HG03432 (cell line): ENCODE results near the gene BRIP1.

Experiments
- ATAC-seq: cut with Tn5 transposase; IDR thresholded peaks from one replicate; pipeline ENCODE4 v1.9.1; 2021; ENCODE audit warnings: mild to moderate bottlenecking, moderate library complexity; ENCODE audit not compliant: unreplicated experiment

The BRIP1 gene

DNA sequence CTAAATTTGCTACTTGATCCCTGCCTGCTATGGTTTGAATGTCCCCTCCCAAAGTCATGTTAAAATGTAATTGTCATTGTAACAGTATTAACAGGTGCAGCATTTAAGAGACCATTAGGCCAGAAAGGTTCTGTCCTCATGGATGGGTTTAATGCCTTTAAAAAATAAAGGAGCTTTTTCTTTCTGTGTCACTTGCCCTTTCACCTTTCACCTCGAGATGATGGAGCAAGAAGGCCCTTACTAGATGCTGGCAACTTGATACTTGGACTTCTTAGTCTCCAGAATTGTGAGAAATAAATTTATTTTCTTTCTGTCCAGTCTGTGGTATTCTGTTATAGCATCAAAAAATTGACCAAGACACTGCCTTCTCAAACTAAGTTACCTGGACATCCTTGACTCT, 98.5 kb downstream of the BRIP1 start:
- no peak for ATAC-seq

DNA sequence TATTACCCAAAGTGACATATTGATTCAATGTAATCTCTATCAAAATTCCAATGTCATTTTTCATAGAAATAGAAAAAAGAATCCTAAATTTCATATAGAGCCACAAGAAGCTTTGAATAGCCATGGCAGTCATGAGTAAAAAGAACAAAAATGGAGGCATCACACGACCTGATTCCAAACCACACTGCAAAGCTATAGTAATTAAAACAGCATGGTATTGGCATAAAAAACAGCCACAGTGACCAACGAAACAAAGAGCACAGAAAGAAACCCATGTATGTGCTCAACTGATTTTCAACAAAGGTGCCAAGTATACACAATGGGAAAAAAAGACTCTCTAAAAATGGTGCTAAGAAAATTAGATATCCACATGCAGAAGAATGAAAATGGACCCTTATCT, 101.5 kb downstream of the BRIP1 start:
- no peak for ATAC-seq

DNA sequence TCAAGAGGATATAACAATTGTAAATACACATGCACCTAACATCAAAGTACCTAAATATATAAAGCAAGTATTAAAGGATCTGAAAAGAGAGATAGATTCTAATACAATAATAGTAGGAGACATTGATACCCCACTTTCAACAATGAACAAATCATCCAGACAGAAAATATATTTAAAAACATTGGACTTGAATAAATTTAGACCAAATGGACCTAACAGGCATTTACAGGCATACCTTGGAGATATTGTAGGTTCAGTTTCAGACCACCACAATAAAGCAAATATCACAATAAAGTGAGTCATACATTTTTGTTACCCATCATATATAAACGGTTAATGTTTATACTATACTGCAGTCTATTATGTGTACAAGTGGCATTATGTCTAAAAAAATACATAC, 104.0 kb downstream of the BRIP1 start:
- ATAC-seq: no peak

DNA sequence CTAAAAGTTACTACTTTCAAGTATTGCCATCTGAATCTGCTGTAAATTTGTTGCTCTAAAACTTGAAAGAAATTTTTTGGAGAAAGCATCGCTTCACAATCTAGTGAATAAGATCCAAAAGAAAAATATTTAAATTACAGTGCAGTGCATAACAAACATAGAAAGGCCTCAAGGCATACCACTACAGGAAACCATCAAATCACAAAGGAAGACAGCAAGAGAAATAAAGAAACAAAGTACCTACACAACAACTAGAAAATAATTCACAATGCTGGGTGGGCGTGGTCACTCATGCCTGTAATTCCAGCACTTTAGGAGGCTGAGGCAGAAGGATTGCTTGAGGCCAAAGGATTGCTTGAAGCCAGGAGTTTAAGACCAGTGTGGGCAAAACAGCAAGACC, 104.9 kb downstream of the BRIP1 start:
- ATAC-seq: no peak

DNA sequence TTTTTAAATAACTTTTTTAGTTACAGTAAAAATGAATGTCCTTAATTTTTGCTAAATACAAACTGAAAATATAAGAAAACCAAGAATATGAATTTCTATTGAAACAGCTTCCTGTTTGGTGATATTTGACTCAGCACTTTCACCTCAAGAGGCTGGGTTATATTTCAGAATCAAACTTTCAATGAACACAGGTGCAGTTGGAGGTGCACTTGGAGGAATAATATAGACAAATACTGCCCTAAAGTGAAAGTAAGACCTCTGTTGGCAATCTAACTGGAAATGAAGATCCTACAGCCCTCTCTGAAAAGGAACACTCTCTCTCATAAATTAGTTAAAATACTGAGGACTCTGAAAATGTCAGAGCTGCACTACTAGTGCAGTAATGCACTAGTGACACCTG, 106.2 kb downstream of the BRIP1 start:
- peak; percentile 72 for ATAC-seq

DNA sequence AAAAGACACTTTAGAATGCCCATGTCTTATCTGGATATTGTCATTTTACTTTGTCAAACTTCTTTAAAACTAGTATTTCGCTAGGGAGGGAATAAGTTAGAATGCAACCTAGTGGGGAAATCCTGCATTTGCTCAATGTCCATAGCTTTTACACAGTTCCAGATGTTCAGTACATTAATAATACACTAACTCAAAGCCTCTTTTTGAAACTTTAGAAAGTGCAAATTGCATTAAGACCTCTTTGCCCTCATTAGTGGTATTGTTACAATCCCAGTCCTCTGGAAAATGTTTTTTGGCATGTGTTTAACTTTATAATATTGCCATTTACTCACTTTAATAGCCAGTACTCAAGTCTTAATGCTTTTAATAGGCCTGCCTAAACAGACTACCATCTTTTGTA, 106.8 kb downstream of the BRIP1 start:
- ATAC-seq: no peak

DNA sequence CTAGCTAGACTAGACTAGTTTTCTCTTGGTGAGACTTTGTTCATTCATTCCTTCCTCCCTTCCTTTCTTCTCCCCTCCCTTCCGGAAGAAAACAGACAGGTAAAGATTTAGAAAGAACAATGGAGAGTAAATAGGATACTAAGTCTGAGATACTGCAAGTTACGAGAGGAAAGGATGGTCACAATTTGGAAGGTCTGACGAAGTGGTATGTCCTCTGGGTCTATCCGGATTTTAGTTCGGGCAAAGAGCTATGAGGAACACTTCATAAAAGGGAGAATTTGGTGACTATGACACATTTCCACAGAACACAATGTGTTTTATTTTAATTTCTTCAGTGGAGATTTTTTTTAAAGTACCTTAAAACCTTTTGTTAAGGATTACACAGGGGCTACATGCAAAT, 107.7 kb downstream of the BRIP1 start:
- ATAC-seq: no peak

DNA sequence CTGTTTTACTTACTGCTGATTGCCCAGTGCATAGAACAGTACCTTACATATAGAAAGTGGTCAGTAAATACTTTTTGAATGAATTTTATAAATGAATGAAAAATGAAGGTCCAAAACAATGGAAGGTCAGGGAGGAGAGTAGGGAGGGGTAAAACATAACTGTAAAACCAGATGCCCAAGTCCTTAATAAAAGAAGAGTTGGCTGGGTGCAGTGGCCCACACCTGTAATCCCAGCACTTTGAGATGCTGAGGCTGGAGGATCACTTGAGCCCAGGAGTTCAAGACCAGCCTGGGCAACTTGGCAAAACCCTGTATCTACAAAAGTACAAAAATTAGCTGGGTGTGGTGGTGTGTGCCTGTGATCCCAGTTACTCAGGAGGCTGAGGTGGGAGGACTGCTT, 108.2 kb downstream of the BRIP1 start:
- ATAC-seq: no peak

DNA sequence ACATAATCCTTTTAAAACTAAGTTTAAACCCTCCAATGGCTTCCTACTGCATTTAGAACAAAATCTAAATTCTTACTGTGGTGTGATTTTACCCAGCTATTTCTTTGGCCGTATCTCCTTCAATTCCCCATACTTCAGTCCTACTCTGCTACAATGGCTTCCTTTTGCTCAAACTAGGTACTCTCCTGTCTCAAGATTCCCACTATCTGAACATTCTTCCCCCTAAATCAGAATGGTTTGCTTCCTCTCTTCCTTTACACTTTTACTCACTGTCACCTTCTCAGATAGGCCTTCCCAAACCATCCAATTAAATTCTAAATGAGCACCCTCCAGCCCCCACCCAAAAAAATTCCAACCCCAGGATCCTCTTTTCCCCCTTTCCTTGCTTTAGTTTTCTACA, 109.2 kb downstream of the BRIP1 start:
- no peak for ATAC-seq

DNA sequence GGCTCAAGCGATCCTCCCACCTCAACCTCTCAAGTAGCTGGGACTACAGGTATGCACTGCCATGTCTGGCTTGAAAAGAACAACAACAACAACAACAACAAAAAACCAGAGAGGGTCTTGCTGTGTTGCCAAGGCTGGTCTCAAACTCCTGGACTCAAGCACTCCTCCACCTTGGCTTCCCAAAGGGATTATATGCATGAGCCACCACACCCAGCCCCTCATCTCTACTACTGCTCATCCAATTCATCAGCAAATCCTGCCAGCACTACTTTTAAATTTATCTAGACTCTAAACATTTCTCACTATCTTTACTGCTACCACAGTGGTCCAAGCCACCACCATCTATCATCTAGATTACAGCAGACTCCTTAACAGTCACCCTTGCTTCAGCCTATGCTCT, 109.6 kb downstream of the BRIP1 start:
- ATAC-seq: no peak

DNA sequence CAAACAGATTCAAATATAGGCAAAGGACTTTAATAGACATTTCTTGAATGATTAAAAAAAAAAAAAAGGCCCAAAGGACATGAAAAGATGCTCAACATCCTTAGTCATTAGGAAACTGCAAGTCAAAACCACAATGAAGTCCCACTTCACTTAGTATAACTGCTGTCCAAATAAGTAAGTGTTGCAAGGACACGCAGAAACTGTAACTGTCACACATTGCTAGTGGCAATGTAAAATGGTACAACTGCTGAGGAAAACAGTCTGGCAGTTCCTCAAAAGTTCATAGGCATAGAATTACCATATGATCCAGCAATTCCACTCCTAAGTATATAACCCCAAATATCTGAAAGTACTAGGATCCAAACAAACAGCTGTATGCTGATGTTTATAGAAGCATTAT, 112.7 kb downstream of the BRIP1 start:
- ATAC-seq: peak; percentile 96

DNA sequence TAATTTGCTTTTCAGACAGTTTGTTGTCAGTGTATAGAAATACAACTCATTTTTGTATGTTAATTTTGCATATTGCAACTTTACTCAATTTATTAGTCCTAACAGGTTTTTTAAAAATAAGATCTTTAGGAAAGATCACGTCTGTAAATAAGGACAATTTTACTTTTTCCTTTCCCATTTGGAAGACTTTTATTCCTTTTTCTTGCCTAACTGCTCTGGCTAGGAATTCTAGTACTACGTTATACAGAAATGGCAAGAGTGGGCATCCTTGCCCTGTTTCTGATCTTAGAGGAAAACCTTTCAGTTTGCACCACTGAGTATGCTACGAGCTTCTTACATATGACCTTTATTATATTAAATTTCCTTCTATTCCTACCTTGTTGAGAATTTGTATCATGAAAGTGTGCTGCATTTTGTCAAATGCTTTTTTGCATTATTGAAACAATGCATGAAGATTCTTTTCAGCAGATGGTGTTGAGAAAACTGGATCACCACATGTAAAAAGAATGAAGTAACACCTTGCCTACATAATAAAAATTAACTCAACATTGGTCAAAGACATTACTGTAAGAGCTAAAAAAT, 113.4 kb downstream of the BRIP1 start:
- ATAC-seq: no peak

DNA sequence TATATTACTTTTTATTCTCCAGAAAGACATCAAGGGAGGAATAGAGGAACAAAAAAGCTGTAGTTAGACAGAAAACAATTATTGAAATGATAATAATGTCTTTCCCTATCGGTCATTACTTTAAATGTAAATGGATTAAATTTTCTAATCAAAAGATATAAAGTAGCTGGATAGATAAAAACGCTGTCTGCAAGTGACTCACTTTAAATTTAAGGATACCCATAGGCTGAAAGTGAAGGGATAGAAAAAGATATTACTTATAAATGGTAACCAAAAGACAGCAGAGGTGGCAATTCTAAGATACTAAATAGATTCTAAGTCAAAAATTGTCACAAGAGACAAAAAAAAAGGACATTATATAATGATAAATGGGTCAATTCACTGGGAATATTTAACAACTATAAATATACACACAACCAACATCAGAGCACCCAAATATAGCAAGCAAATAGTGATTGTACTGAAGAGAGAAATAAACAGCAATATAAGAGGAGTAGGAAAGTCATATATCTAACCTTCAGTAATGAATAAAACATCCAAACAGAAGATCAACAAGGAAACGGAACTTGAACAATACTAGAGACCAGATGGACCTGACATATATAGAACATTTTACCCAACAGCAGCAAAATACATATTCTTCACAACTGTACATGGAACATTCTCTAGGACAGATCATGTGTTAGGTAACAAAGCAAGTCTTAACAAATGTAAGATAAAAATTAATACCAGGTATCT, 116.9 kb downstream of the BRIP1 start:
- ATAC-seq: no peak

DNA sequence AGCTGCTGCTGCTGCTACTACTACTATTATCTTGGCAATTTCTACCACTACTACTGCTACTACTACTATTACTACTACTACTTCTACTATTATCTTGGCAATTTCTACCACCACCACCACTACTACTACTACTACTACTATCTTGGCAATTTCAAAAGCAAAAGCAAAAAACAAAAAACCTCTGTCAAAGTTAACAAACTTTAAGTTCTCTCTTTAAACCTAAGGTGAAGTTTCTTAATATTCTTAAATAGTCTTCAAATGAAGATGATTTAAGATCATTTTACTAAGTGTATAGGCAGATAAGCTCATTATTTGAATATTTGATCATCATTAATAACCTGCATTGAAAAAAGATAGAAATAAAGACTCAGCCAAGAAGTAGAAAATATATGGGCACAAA, 118.5 kb downstream of the BRIP1 start:
- ATAC-seq: no peak

DNA sequence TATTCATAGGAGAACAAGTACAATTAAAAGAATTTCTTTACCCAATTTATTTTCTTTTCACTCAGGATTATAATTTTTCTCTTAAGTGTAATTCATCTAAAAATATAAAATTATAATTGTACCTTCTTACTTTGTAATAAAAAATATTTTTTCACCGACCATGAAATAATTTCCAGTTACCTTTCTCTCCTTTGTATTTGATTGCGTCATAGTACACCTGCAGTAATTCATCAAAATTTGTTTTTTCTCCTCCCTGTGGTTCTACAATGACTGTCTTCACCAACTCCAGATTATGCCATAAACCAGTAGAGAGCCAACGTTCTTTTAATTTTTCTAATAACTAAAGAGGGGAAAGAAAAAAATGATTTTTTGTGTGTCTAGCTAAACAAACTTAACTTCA, 119.1 kb downstream of the BRIP1 start:
- no peak for ATAC-seq

DNA sequence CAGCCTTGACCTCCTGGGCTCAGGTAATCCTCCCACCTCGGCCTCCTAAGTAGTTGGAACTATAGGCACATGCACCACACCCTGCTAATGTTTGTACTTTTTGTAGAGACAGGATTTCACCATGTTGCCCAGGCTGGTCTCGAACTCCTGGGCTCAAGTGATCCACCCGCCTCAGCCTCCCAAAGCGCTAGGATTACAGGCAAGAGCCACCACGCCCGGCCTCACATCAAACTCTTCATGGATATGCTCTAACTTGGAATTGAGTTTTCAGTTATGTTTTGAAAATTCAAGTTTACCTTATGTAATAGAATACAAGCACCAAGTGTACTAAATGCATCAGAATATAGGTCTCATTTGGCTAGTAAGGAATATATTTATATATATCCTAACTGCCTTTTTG, 119.6 kb downstream of the BRIP1 start:
- no peak for ATAC-seq

DNA sequence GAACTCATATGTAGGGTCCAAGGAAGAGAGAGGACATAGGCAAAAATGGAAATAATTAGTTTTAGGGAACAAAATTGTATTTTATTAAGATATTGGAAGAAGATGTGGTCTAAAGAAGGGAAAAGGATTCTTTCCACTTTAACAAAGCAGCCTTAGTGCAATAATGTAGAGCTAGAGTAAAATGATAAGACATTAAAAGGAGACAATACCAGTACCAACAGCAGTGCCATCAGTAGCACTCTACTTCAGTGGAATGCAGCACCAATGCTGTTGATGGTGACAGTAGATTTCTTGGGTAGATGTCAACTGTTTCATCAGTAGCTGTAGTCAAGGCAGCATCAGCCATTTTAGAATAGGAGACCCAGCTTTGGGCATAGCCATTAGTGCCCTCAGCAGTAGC, 124.3 kb downstream of the BRIP1 start:
- ATAC-seq: no peak

DNA sequence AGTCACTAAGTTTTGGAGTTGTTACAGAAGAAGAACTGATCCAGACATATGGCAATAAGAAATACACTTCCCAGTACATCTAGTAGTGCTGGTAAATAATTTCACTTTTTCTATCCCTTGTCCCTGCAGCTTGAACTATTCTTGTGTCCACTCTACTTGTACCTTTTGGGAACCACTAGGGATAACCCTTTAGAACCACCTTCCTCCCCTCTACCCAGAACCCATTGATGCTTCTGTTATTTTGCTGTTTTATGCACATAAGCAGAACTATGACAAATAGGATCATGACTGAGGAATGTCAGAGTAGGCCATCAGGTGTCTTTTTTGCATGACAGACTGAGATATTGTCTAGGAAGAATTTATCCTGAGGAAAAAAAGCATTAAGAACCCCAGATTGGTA, 125.1 kb downstream of the BRIP1 start:
- no peak for ATAC-seq

DNA sequence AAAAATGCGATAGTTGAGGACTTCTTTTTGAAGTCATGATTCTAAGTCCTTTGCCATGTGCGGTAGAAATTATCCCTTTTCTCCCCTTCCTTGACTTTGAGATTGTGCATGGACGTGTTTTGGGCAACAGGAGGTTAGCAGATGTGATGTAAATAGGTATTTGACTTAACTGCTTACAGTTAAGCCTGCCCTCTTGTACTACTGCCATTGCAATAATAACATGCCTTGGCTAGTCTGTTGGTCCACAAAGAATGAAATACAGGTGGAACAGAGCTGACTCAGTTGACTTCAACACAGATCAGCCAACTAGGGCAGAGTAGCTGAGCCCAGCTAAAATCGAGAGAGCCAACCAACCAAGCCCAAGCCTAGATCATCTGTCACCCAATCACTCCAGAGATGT, 125.5 kb downstream of the BRIP1 start:
- no peak for ATAC-seq

DNA sequence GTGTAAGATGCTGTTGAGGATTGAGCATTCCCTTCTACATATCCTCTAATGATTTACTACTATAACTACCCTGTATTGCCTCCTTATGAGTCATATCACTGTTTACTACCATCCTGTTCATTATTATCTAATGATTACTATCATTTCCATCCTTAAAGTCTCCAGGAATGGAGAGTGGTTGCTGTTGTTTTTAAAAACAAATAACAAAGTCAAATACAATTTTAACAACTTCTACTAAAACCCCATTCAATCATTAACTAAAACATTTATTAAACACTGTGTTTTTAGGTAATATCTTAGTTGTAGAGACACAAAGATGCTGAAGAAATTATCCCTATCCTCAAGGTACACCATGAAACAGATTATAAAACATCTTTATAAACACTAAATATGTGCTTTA, 126.9 kb downstream of the BRIP1 start:
- no peak for ATAC-seq

DNA sequence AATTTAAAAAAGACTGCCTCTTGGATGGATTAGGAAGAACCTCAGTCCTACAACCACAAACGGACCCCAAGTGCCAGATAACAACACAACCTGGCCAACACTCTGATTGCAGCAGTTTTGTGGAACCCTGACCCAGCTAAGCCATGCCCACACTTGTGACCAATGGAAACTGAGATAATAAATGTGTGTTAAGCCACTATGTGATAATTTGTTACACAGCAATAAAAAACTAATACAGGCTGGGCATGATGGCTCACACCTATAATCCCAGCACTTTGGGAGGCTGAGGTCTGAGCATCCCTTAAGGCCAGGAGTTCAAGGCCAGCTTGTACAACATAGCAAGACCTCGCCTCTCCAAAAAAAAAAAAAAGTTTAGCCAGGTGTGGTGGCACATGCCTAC, 127.5 kb downstream of the BRIP1 start:
- no peak for ATAC-seq

DNA sequence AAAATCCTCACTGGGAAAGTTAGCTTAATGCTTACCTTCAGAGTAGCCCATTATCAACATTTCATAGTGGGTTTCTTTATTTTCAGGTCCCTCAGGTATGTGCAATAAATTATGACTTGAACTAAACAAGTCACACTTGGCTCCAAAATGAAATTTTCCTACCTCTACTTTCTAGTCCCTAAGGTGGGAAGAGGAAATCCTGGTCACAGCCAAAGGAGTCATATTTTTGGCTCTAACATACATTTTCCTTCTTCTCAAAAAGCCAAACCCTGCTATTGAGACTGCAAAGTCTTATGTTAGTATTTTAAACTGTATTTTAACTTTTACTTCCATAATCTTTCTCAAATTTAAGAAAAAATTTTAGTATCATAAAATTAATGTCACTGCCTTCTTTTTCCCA, 128.9 kb downstream of the BRIP1 start:
- ATAC-seq: no peak

DNA sequence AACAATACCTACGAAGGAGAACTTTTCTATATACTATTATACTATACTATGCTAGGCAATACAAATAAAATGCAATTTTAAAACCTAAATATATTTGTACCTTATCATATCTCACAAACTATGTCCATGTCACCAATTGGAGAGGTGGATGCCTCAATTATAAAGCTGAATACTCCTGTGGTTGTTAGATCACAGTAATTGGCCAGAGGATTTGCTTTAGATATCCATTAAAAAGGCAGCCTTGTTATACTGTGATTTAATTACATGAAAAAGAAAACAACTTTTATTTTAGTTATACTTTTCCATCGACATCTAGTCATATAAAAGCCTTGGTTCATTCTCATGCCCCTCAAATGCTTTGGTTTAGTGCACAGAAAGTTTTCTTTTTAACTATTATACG, 129.3 kb downstream of the BRIP1 start:
- no peak for ATAC-seq
